Cortex of kidney (tissue), 1 donor: Measurements from ENCODE around the gene SEPTIN5.

Experiments
- DNase-seq: peaks from one replicate; lab custom pipeline; 2025; lab: John Stamatoyannopoulos, UW

Gene SEPTIN5

DNA sequence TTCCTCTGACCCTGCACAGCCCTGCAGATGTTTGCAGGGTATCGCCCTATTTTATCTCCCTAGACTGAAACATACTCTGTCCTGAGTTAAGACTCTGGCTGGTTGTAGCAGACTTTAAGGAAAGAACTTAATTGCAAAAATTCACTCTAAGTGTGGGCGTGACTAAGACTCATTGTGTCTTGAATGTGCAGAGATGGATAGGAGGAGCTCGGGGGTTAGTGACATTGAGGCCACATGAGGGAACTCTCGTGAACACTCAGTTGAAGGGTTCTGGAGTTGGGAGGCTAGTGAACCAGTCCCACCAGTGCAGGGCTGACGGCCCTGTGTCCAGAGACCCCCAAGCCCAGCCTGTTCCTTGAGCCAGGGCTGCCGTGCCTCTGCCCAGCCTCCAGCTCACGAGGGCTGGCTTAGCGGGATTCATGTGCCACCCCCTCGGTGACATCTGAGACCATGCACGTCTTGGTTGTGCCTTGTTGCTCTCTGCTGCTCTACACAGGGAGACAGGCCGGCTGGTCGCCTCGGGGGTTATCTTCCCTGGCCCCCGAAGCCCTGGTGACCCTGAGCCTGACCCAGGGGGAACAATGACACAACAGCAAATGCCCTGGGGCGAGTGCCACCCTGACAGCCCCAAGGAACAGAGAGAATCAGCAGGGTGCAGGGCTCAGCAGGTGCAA lies 34.8 kb downstream of the SEPTIN5 start:
- no peak for DNase-seq

DNA sequence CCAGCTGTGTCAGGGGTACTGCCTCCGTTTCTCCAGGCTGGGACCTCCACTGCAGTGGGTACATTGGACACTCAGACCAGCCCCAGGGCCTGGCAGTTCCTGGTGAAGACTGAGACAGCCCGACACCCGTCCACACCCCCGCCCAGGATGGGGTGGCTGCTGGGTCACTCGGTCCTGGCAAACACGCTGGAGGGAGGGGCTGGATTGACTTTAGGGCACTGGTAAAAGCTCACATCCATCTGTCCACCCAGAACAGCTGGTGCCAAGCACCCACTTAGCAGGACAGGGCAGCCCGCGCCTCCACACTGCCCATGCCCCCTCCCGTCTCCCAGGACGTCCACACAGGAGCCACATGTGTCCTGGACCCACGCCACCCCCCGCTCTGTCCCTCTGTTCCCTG lies 35.6 kb downstream of the SEPTIN5 start:
- DNase-seq, result no peak

DNA sequence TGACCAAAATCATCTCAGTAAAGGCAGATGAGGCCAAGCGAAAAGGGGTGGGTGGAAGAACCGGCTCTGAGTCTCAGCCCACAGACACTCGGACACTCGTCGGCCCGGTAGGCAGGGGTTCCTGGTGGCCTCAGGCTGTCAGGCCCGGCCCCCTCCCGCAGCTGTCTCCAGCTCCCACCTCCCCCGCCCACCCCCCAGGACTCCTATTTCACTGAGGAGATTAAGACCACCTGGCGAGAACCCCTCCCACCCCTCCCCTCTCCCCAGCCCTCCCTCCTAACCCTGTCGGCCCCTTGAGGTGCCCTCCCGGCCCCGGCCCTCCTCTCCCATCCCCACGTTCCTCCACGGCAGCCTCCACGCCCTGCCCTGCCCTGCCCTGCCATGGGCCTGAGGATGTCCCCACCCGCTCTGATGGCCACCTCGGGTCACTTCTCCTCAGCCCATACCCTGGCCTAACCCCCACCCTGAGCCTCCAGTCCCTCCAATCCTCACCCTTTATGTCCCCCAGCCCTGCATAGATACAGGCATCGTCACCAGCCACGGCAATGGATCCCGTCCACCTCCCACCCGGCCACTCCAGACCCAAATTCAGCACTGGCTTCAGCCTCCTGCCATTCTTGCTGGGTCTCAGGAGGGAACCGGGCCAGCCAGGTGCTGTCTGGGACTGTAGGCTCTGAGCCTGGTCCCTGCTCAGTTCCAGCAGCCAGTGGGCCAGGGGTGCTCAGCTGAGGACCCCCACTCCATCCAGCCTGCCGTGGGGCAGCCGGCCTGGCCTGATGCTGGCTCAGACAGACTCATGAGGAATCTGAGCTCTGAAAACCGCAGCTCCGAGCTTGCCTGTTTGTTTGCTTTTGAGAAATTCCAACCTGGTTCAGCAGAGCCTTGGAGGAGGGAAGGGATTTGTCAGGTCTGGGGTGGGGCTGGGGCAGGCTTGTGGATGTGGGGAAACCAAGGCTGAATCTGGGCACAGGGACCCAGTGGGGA lies 36.5 kb downstream of the SEPTIN5 start:
- DNase-seq, result no peak

DNA sequence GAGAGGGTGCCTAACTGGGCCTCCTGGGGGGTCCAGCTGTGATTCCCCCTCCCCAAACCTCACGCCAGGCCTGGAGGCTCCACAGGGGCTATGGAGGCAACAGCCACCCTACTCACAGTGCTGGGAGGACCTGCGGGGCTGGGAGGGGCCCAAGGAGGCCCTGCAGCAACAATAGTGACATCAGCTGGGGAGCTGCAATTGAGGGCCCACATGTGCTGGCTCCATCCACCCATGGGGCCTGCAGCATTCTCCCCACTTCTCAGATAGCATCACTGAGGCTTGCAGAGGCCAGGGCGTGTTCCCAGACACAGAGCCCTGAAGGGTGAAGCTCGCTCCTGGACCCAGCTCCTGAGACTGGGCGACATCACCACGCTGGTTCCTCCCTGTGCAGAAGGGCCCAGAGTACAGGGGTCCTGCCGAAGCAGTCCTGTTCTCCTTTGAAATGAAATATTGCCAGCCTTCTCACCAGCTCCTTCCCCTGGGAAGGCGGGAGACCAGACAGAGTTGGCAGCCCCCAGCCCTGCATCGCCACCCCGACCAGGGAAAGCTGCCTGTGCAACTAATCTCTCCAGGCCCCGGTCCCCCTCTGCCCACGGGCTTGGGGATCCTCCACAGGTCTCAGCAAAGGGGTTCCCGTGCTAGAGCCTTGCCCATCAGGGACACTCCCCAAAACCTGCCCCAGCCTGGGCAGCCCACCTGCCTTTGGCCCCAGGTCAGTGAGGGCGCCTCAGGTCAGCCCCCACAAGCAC lies 37.4 kb downstream of the SEPTIN5 start:
- no peak for DNase-seq

DNA sequence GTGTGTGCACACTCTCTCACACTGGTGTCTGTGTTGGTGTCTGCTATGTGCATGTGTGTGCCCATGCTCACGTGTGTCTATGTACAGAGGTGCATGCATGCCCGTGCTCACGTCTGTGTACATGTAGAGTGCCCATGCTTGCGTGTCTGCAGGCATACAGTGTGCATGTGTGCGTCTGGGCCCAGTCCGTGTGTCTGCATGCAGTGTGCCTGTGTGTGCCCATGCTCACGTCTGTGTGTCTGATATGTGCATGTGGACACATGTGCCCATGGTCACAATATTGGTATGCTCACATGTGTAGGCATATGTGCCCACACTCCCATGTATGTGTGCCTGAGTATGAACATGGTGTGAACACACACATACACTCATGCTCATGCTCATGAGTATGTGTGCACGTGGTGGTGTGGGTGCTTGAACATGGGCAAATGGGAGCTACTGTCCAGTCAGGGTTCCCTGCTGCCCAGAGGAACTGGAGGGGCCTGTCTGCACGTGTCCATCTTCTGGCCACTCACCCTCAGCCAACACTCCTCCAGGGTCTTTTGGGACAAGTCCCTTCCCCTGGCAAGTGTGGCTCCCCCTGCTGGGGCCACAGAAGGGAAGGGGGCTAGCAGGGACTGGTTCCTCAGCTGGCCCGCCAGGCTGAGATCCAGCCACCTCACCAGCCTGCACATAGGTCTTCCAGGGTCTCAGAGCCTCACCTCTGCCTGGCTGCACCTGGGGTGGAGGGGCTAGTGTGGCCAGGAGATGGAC lies 39.0 kb downstream of the SEPTIN5 start:
- no peak for DNase-seq

DNA sequence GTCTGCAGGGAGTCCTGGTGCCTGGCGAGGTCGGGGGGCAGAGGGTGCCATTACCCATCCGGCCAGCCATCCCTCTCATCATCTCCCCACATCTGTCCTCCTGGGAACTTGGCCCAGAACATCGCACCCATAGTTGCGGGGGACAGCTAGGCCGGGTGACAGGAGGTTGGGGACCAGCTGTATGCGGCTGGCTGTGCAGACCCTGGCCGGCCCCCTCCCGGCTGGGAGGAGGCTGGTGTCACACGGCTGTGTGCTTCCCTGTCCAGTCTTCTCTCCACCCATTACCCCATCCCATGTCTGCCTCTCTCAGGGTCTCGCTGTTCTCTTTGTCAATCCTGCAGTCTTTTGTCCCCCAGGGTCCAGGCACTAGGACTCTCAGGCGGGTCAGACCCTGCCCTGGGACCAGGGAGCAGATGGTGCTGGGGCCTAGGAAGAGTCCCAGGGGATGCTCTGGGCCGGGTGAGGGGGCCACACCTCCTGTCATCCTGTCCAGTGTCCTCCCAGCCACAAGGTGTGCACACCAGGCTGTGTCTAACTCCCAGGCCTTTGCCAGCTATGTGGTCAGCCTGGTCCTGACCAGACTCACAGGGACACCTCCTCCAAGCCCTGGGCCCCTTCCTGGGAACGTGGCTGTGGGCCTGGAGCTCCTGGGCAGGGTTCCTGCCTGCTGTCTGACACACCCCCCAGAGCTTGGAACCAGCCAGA lies 39.8 kb downstream of the SEPTIN5 start:
- no peak for DNase-seq

DNA sequence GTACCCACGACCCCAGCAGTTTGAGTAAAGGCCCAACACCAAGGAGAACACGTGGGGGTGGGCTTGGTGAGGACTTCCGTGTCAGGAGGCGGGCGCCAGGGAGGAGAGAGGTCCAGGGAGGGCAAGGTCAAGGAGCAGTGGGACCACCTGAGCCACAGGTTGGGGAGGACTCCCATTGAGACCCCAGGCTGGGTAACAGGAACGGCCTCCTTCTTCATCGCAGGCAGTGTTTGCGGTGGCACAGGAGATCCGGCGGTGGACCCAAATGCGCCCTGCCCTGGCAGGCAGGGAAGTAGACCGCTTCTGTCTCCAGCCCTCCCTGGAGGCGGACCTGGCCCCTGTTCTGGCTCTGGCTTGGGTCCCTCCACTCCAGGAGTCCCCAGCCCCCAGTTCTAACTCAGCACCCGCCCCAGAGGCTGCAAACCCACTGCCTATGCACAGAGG lies 40.4 kb downstream of the SEPTIN5 start:
- DNase-seq, result no peak

DNA sequence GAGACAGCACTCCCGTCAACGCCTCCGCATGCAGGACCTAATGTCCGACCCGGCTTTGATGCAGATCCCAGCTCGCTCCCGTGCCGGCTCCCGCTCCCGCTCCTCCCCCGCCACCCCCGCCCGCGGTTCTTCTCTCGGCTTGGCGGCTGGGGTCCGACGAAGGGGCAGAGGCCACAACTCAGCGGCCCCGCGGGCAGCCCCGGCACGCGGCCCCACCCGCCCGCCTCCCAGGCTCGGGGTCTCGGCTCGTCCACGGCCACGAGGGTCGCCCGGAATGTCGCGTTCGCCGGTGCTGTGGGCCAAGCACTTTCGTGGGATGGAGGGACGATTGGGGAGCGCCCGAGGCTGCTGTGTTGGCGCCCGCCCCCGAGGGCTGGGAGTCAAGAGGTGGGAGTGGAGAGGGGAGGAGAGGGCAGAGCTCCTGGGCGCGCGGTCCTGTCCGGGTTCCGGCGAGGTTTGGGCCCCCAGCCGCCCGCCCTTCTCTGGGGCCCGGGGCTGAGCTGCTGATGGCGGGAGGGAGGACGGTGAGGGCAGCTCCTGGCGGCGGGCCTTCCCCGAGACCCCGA lies 40.9 kb downstream of the SEPTIN5 start:
- no peak for DNase-seq

DNA sequence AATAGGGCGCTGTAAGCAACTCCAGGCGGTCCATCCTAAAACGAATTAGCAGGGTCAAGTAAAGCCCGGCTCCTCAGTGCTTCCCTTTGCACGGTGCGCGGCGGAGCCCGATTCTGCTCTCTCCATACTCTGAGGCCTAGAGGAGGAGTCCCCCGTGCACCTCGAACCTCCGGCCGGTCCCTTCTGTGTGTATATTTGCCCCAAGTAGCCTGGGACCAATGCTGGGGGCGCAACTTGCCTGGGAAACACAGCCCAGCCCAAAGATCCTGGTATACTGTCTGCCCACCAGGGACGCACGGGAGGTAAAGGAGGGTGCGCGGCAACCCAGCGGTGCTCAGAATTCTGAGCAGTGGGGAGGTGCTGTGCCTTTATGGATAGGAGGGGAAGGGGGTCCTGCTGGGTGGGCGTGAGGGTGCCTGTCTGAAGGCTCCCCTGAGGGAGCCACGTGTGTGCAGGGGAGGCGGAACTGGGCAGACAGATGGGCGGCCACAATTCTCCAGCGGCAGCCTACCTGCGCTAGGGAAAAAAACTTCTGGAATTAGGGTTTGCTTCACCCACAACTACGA lies 41.5 kb downstream of the SEPTIN5 start:
- no peak for DNase-seq

DNA sequence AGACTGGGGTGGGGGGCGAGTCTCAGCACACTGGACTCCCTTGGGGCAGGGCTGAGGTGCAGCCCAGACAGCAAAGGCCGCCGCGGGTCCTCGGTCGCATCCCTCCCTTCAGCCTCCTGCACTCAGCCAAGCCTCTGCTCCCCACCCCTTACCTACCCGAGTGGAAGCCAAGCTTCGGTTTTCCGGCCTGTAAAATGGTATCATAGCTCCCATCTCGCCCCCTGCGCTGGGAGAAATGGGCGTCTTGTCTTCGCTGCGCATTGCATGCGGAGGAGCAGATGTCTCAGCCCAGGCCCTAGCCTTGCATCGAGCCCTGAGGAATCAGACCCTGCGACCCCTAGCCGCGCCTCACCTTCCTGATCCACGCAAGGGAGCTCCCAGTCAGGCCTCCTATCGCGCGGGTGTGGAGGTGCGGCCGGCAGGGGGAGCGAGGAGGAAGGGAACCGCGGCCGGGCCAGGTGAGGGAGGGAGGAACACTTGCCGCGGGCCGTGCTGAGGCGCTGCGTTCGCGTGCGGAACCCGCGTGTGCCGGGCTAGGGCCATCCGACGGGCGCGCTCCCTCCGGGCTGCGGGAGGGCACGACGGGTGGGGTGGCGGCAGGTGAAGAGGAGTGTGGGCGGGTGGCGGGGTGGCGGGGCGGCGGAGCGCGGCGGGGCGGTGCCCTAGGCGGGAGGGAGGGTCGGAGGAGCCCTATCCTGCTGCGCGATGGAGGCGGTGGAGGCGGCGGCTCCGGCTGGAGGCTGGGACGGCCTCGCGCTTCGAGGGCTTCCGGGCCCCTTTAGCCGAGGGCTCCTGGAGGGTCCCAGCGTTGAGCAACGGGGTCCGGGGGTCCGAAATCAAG lies 42.2 kb downstream of the SEPTIN5 start:
- no peak for DNase-seq

DNA sequence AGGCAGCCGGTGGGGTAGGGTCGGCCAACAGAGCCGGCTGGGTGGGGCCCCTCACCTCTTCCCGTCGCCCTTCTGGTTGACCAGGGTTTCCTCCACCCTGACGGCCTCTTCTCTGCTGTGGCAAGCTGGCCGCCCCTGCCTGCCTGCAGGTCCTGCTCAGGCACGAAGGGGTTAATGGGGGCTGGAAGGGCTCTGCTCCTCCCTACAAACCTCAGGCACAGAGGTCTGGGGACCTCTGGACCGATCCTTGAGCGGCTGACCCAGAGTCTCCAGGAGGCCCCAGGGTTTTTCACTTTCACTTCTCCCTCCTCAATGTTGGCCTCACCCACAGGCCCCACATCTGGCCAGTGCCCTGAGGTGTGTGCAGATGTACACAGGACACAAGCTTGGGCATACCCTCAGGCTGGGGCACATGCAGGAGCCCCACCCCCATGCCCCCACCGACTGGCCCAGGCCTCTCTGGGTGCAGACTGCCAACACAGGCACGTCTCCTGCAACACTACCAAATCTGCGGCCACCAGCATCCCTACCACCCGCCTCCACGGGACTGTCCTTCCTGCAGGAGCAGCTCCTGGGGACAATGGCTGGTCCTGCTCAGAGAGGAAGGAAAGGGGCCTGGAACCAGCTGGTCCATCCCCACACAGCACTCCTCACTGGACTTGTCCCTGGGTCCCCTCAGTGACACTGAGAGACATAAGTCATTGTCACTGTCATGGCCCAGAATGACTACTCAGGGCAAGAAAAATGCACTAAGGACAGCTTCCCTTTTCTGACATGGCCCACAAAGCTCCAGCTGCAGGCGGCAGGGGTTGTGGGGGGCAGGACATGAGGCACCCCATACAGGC lies 43.1 kb downstream of the SEPTIN5 start:
- no peak for DNase-seq

DNA sequence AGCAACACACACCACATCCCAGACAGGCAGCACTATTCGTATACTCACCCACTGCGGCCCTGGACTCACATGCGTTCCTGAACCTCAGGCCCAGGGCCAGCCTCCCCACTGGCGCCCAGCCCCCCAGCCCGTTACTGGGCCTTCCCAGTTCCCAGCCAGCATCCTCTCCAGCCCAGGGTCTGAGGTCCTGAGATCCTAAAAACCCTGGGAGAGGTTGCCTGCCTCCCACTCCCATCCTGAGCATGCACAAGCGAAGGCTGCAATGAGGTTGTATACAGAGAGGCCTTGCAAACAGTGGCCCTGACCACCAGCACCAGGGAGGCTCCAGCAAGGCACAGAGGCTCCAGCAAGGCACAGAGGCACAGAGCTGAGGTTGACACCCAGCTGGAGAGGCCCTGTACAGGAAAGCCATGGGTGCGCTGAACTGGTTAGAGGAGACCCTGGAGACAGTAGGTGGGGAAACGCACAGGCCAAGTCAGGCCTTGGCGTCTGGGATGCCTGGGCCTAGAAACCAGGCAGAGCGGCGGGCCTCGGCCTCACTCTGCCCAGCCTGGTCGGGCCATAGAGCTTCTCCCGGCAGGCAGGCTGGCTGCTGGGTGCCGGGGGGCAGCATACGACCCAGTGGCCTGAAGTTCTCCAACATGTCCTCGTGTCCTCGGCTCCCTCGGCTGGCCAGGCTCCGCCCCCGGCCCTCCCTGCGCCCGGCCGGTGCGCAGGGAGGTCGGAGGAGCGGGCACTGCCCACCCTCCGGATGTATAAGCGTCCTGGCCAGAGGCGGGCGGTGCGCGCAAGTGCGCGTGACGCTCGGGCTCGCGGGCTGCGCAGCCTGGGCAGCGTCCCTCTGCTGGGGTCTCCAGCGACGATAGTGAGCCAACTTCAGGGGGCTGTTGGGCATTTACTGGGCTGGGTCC lies 43.9 kb downstream of the SEPTIN5 start:
- DNase-seq, result no peak

DNA sequence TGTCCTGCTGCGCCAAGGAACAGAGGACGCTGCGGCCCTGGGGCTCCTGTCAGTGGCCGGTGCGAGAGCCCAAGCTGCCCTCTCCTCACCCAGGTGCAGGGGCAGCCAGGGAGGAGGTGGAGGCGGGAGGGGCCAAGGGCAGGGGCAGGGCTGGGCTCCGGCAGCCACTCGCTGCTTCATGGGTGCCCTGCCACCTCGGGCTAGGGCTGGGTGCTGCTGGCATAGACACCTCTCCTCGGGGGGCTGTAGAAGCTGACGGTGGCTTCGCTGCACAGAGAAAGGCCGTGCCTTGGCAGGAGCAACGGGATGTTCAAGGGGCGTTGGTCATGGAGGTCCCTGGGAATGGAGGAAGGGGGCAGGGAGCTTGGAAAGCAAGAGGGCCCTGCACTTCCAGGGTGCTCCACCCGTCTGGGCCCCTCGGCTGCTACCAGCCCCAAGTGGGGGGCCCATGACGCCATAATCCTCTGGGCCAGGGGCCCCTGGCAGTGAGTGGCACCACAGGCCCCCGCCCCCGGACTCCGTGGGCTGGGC lies 44.7 kb downstream of the SEPTIN5 start:
- DNase-seq, result no peak

DNA sequence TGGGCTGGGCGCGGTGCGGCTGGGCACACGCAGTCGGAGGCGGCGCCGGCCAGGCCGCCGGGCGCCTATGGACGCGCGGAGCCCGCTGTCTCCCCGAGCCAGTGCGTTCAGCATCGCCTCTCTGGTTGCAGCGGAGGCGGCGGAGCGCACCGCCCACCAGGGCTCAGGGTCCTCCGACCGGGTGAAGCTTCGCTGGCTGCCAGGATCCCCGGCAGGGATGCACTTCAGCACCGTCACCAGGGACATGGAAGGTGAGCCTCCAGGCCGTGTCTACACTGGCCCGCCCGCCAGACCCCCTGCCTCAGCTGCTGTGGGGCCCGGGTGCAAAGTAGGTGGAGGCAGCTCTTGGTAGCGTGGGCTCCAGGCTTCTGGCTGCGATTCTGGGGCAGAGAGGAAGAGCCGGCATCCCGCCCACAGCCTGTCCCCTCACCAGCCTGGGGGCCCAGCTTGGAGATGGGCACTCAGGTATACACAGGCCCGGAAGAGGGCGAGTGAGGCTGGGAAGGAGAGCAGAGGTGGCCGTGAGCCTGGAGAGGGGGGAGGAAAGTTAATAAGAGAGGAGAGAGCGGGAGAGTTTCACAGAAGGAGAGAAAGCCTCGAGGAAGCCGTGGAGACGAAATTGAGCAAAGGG lies 45.2 kb downstream of the SEPTIN5 start:
- no peak for DNase-seq

DNA sequence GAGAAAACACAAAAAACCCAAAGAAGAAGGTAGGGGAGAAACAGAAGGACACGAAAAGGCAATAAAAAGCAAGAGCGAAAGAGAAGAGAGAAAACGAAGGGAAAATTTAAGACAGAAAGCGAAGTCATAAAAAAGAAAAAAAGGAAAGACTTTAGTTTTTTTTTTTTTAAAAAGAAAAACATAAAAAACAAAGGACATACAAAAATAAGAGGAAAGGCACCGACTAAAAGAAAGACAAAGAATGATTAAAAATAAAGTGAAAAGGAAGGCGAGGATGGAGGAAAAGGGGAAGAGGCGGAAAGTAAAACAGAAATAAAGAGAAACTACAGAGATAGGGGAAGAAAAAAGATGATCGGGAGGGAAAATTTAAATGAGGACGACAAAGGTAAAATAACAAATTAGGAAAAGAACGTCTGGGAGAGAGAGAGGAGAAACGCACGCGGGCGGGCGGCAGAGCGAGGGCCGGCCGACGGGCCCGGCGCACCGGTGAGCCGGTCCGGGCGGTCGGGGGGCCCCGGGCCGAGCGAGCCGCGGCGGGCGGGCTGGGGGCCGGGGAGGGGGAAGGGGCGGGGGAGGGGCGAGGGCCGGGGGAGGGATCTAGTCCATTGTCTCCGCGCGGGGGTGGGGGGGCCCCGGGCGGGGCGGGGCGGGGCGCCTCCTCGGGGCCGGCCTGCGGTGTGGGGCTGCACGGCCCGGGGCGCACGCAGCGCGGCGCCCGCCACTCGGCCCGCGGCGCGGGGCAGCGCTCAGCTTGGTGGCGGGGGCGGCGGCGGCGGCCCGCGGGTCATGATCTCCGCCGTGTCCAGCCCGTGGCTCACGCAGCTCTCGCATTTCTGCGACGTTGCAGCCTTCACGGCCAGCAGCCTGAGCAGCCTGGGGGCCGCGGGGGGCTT lies 46.0 kb downstream of the SEPTIN5 start, which contains the start of gene TBX1:
Gene TBX1 (plus strand): TSS at position 721 of the 893 bp plus-strand sequence. CDS start 66 bp downstream, at position 787.
- DNase-seq, result no peak
